ENCODE results near the gene KCNG1. TPM values are rescaled to one million over a fixed set of nuclear protein-coding genes. Genes with fewer than 3 reads are reported as not detected.
A peak's percentile ranks its signal among the peaks of the same experiment; 100 is the strongest.

KCNG1 gene
- total and polyA plus RNA-seq, 2 of the 4 experiments (the other 2 are of a cell fraction), result 23.7 to 51.4 TPM

GRCh38 chr20:51034476-51034875 is 11.6 kb upstream of the KCNG1 start:
- peaks cover 7% of the 10 kb centered on the region; the same call in 1 of the 2 replicates for H3K27me3 ChIP-seq (ENCODE audit: control insufficient read depth, insufficient read depth, low read length)
- POLR2A ChIA-PET (ENCODE audit: unreplicated experiment), result no interaction called here

More at GRCh38 chr20:51034476-51034875, 11.6 kb upstream of the KCNG1 start:
- peak overlapping the region; percentile 11 for H2AFZ ChIP-seq (replicated peaks; ENCODE audit: low read length, poor library complexity)
- H4K8ac ChIP-seq (ENCODE audit: low read depth in 2 of 2, low read length in 2 of 2), result peak overlapping the region; percentile 62 to 80
- H3K14ac ChIP-seq (replicated peaks; ENCODE audit: low read depth, low read length), result peak overlapping the region; percentile 82
- no peaks in the 10 kb centered on the region for H3K36me3 ChIP-seq (ENCODE audit: control insufficient read depth, insufficient read depth, low read length)
- peak overlapping the region; percentile 94 for H3K4ac ChIP-seq (ENCODE audit: low read depth, low read length)
- H2AK9ac ChIP-seq (replicated peaks; ENCODE audit: low read depth, low read length, poor library complexity), result peak overlapping the region; percentile 4
- peak overlapping the region; percentile 79 for H2AK5ac ChIP-seq (ENCODE audit: low read depth, low read length)
- H3K23ac ChIP-seq (ENCODE audit: low read depth, low read length), result peak overlapping the region; percentile 69; the same call in 1 of the 2 replicates
- CTCF ChIA-PET, result interaction anchor here (0.6 kb wide), 1 partner anchor 39 kb away, joined by 4 read pairs; no protein-coding TSS in a partner anchor
- H3K4me1 ChIP-seq (ENCODE audit: control insufficient read depth, insufficient read depth, low read length), result peaks cover 10% of the 10 kb centered on the region
- peak overlapping the region; percentile 96 for H2BK120ac ChIP-seq (ENCODE audit: low read depth, low read length)
- no peak overlapping the region for H3K9ac ChIP-seq (ENCODE audit: low read depth, low read length)
- no peak for TF ChIP-seq RFX5 (IDR thresholded peaks at IDR 0.05; ENCODE audit: low read depth, low read length)
- no peak for TF ChIP-seq BHLHE40 (IDR thresholded peaks at IDR 0.05; ENCODE audit: low read depth, low read length)
- no peak for TF ChIP-seq RCOR1 (IDR thresholded peaks at IDR 0.05; ENCODE audit: insufficient replicate concordance, low read length)
- no peak for TF ChIP-seq POLR2A (IDR thresholded peaks at IDR 0.05; ENCODE audit: low read depth, low read length)
- TF ChIP-seq CHD1 (IDR thresholded peaks at IDR 0.05; ENCODE audit: low read depth, low read length), result no peak
- no peak for TF ChIP-seq SMC3 (IDR thresholded peaks at IDR 0.05; ENCODE audit: low read depth, low read length)
- no peak for TF ChIP-seq MAFK (IDR thresholded peaks at IDR 0.05; ENCODE audit: low read depth, low read length)
- no peak for TF ChIP-seq CEBPB (IDR thresholded peaks at IDR 0.05; ENCODE audit: low read depth, low read length)
- no peak for TF ChIP-seq FOS (IDR thresholded peaks at IDR 0.05; ENCODE audit: low read depth, low read length)
- no peak for TF ChIP-seq USF2 (IDR thresholded peaks at IDR 0.05; ENCODE audit: low read depth, low read length)
- no peak for TF ChIP-seq ELK1 (IDR thresholded peaks at IDR 0.05; ENCODE audit: borderline replicate concordance, low read depth, low read length)
- TF ChIP-seq MAZ (IDR thresholded peaks at IDR 0.05; ENCODE audit: borderline replicate concordance, low read depth, low read length), result no peak
- no peak for TF ChIP-seq RAD21 (IDR thresholded peaks at IDR 0.05; ENCODE audit: low read length)
- TF ChIP-seq MXI1 (IDR thresholded peaks at IDR 0.05; ENCODE audit: borderline replicate concordance, low read depth, low read length), result no peak
- no peak for TF ChIP-seq CTCF (conservative IDR thresholded peaks at IDR 0.05; ENCODE audit: low read depth, low read length)
- no peak for TF ChIP-seq NFE2L2 (IDR thresholded peaks at IDR 0.05; ENCODE audit: low read depth, low read length)
- no CpG with 5 or more reads among the region's 2 CpGs for WGBS, 2 experiments (ENCODE audit: extremely low coverage in 2 of 2, insufficient read length in 1 of 2)
- H3K79me1 ChIP-seq (ENCODE audit: low read depth in 1 of 2, low read length in 2 of 2), result no peaks in the 10 kb centered on the region
- H4K5ac ChIP-seq (ENCODE audit: low read depth, low read length), result peak overlapping the region; percentile 91
- peak overlapping the region; percentile 79 for H3K18ac ChIP-seq (ENCODE audit: low read depth, low read length)
- dilution Hi-C loops (cut with HindIII; ENCODE audit: low sequenced_read_pairs, unreplicated experiment) (no loop called here), in situ Hi-C loops (cut with MboI; ENCODE audit: low sequenced_read_pairs) (no loop called here), intact Hi-C loops (cut with micrococcal nuclease) (no loop called here)
- H2BK20ac ChIP-seq (ENCODE audit: low read depth, low read length), result peak overlapping the region; percentile 98
- peak overlapping the region; percentile 22 for H2BK5ac ChIP-seq (ENCODE audit: low read depth, low read length, poor library complexity, severe bottlenecking)
- peaks cover 14% of the 10 kb centered on the region for H3K9me1 ChIP-seq (ENCODE audit: insufficient read depth, low read length)
- DNase-seq, result no peak
- peak overlapping the region; percentile 98; the same call in 2 of the 3 replicates for H2BK15ac ChIP-seq (ENCODE audit: low read depth, low read length)
- H3K56ac ChIP-seq (ENCODE audit: extremely low read depth, insufficient read depth, low read length), result 0 out of 2 replicates have a peak overlapping the region, but pooled peaks have one; percentile 22
- no peaks in the 10 kb centered on the region for H4K20me1 ChIP-seq (ENCODE audit: insufficient read depth, low read length)
- H3K4me2 ChIP-seq (ENCODE audit: low read depth, low read length), result no peak overlapping the region
- no peaks in the 10 kb centered on the region for H3K9me3 ChIP-seq (ENCODE audit: control insufficient read depth, insufficient read depth, low read length)
- peak overlapping the region; percentile 85 for H4K91ac ChIP-seq (ENCODE audit: insufficient read depth, low read depth, low read length)
- no peak for ATAC-seq (ENCODE audit: low read depth)
- H3K4me3 ChIP-seq (ENCODE audit: insufficient read depth, low read depth, low read length), result no peak overlapping the region
- peak overlapping the region; percentile 33 for H3K27ac ChIP-seq (ENCODE audit: insufficient read depth, low read length)
- BruUV-seq (replicated peaks), result no TSS peak

Measured in IMR-90 (cell line).